B cell (primary cell): Measurements from ENCODE around the gene NIN. TPM values are rescaled to one million over a fixed set of nuclear protein-coding genes. Genes with fewer than 3 reads are reported as not detected.

Experiments
- ATAC-seq: fragments of 200-7000 bp; cut with Tn5 transposase; one replicate; pipeline ENCODE4 v1.10.0; 2021; ENCODE audit warnings: low read depth, mild to moderate bottlenecking, moderate number of reproducible peaks, moderate library complexity
- CTCF ChIA-PET: fragments of 350-600 bp; sonication (Branson Sonifier 250); formaldehyde crosslinking; loops from one replicate; lab custom pipeline; 2021; ENCODE audit warnings: antibody characterized with exemption, inconsistent platforms; lab: Charles Lee
- POLR2A ChIA-PET: fragments of 350-600 bp; sonication (Branson Sonifier 250); formaldehyde crosslinking; loops from one replicate; lab custom pipeline; 2021; ENCODE audit warnings: antibody characterized with exemption; lab: Charles Lee
- DNase-seq: peaks from one replicate; pipeline ENCODE4 v3.0.0; 2013
- H2AFZ ChIP-seq: 2 replicates; pipeline ENCODE4 v1.6.1; 2012; ENCODE audit warnings: mild to moderate bottlenecking, low read depth, low read length; ENCODE audit not compliant: insufficient read depth, poor library complexity, severe bottlenecking
- H3K27ac ChIP-seq, 2 donors: 1 replicate in 1 of 2; 2 replicates in 1 of 2; pipeline ENCODE4 v1.5.1; 2012 to 2013; ENCODE audit warnings: low read length in 2 of 2, mild to moderate bottlenecking in 2 of 2, moderate library complexity in 1 of 2
- H3K27me3 ChIP-seq, 4 experiments: fragments of 200-600 bp in 1 of 4; sonication (generic) in 1 of 4; replicated peaks in 1 of 4; 1 replicate in 2 of 4; 2 replicates in 2 of 4; pipeline versions ENCODE4 v1.6.1 to v1.7.0; 2013 to 2016; ENCODE audit warnings: low read length in 3 of 4, mild to moderate bottlenecking in 2 of 4, mixed read lengths in 1 of 4, moderate library complexity in 1 of 4; ENCODE audit not compliant: insufficient read depth in 4 of 4, control insufficient read depth in 3 of 4; ENCODE audit errors: control extremely low read depth in 1 of 4
- H3K36me3 ChIP-seq, 2 experiments: replicated peaks in 1 of 2; 1 replicate in 1 of 2; 2 replicates in 1 of 2; pipeline versions ENCODE4 v1.6.1 to v1.7.1; 2013; ENCODE audit warnings: low read length in 1 of 2; ENCODE audit not compliant: insufficient read depth in 2 of 2, control insufficient read depth in 1 of 2; ENCODE audit errors: control extremely low read depth in 1 of 2, extremely low read depth in 1 of 2
- H3K4me1 ChIP-seq, 2 donors: fragments of 200-600 bp in 1 of 2; sonication (generic) in 1 of 2; 1 replicate in 1 of 2; 2 replicates in 1 of 2; pipeline versions ENCODE4 v1.5.1 to v1.6.1; 2013 to 2017; ENCODE audit warnings: low read length in 2 of 2; ENCODE audit not compliant: control insufficient read depth in 2 of 2, insufficient read depth in 2 of 2
- H3K4me2 ChIP-seq: replicated peaks from 2 replicates; pipeline ENCODE3; 2012; ENCODE audit warnings: mild to moderate bottlenecking, low read depth, low read length; ENCODE audit not compliant: poor library complexity, severe bottlenecking
- H3K4me3 ChIP-seq, 5 experiments: fragments of 200-600 bp in 1 of 5; sonication (generic) in 1 of 5; 1 replicate in 3 of 5; 2 replicates in 2 of 5; pipeline versions ENCODE4 v1.5.1 to v1.7.0; 2011 to 2016; ENCODE audit warnings: low read length in 4 of 5, mild to moderate bottlenecking in 4 of 5, low read depth in 2 of 5, control low read depth in 1 of 5, moderate library complexity in 1 of 5; ENCODE audit not compliant: insufficient read depth in 1 of 5; ENCODE audit errors: control extremely low read depth in 1 of 5, extremely low read depth in 1 of 5
- H3K79me2 ChIP-seq: fragments of 200-600 bp; sonication (generic); one replicate; pipeline ENCODE4 v1.6.0; 2016; ENCODE audit warnings: low read length; ENCODE audit not compliant: control insufficient read depth, insufficient read depth
- H3K9ac ChIP-seq: fragments of 200-600 bp; sonication (generic); 2 replicates; pipeline ENCODE4 v1.6.1; 2017; ENCODE audit warnings: mild to moderate bottlenecking, low read length, moderate library complexity
- H3K9me3 ChIP-seq, 3 donors: one replicate each; pipeline versions ENCODE4 v1.6.1 to v1.7.1; 2013; ENCODE audit warnings: low read length in 2 of 3; ENCODE audit not compliant: control insufficient read depth in 2 of 3, insufficient read depth in 1 of 3; ENCODE audit errors: control extremely low read depth in 1 of 3
- H4K20me1 ChIP-seq: 2 replicates; pipeline ENCODE4 v1.6.0; 2012; ENCODE audit warnings: mild to moderate bottlenecking, low read length; ENCODE audit not compliant: insufficient read depth, control insufficient read depth, poor library complexity, severe bottlenecking
- H3K27ac Mint-ChIP-seq: one replicate; pipeline ENCODE4 v1.8.0; 2021; ENCODE audit warnings: mixed read lengths
- H3K27me3 Mint-ChIP-seq: one replicate; pipeline ENCODE4 v1.8.0; 2021; ENCODE audit warnings: mixed read lengths
- H3K4me1 Mint-ChIP-seq: one replicate; pipeline ENCODE4 v1.8.0; 2021; ENCODE audit warnings: mixed read lengths
- H3K4me3 Mint-ChIP-seq: one replicate; pipeline ENCODE4 v1.8.0; 2021; ENCODE audit warnings: mixed read lengths
- H3K9me3 Mint-ChIP-seq: one replicate; pipeline ENCODE4 v1.8.0; 2022; ENCODE audit warnings: mixed read lengths; ENCODE audit not compliant: insufficient read depth
- EZH2 ChIP-seq: IDR thresholded peaks from 2 replicates; pipeline ENCODE4 v1.6.1; 2012; ENCODE audit warnings: borderline replicate concordance, low read depth, mild to moderate bottlenecking, moderate library complexity, low read length; ENCODE audit not compliant: insufficient read depth, poor library complexity, severe bottlenecking
- WGBS: methylation state at CpG from one replicate; pipeline ENCODE4 v1.1.5; 2013; ENCODE audit warnings: missing lambda C conversion rate; ENCODE audit not compliant: insufficient coverage; 5-methylcytosine and 5-hydroxymethylcytosine counted together
- intact Hi-C: fragments of 100-400 bp; cut with micrococcal nuclease; formaldehyde crosslinking; loops from one replicate; pipeline ENCODE4 v1.10.0; 2022
- polyA plus RNA-seq: library from polyadenylated mRNA; depleted of rRNA; stranded (reverse); fragments of >200 nt; gene quantifications from 2 replicates; pipeline ENCODE4 v1.2.3, GENCODE V29; 2012
- total RNA-seq, 2 donors: library from RNA; stranded (reverse); fragments of 120-200 nt in 1 of 2; gene quantifications; 1 replicate in 1 of 2; 2 replicates in 1 of 2; pipeline versions ENCODE4 v1.2.3 to v1.2.4, GENCODE V29; 2013 to 2022
- TF ChIP-seq, protein P1 (sequence below): fragments of 200-600 bp; IDR thresholded peaks from one replicate; pipeline ENCODE4 v1.8.0; 2022; ENCODE audit warnings: antibody characterized with exemption, mild to moderate bottlenecking

Gene NIN
- total and polyA plus RNA-seq, 2 donors (not counting 1 experiment from before 2014, with no cell fraction given), result 25.4 to 219 TPM

DNA sequence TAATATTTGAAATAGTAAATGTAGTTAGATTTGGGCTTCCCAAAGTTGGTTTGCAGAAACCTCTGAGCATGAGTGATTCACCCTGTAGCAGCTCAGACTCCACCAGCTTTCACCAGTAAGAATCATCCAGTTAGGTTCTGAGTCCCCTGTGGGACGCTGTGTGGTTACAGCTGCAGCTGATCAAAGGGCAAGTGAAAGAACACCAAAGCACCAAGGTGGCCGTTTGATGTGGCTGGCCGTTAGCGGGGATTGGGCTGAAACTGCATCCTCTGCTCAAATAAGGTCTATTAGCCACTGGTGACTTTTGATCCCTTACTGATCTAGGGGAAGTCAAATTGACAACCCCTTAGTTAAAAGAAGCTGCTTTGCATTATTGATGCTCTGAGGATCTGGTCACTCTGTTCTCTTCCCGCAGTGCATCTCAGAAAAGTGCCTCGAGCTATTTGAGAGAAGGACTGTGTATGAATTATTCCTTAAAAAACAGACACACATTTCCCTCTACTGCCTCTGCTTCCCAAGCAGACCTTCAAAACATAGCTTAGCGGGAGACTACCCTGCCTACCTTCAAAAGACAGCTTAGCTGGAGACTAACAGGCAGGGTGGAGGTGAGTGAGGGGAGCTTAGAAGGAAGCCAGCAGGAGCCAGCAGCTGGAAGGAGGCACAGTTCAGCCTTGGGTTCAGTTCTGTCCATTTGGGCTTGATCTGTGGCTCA, 44.6 kb upstream of the NIN start:
- H3K4me1 Mint-ChIP-seq, result peaks cover 28% of the 10 kb centered on the region
- Histone ChIP-seq H3K4me2 (peak overlapping the region; percentile 44), H3K9ac (no peak overlapping the region), H4K20me1 (no peaks in the 10 kb centered on the region), H3K4me1 (peaks cover 22% of the 10 kb centered on the region in 2 donors), H3K27ac (no peak overlapping the region), H3K9me3 (no peaks in the 10 kb centered on the region), H3K36me3 (no peaks in the 10 kb centered on the region), H3K79me2 (no peaks in the 10 kb centered on the region), H3K27me3 (peaks cover 0 to 19% (median 9%) of the 10 kb centered on the region in 4 experiments), H2AFZ (peak overlapping the region; percentile 51), H3K4me3 (no peak overlapping the region)
- H3K9me3 Mint-ChIP-seq, result no peaks in the 10 kb centered on the region
- H3K27me3 Mint-ChIP-seq, result peaks cover 40% of the 10 kb centered on the region
- POLR2A ChIA-PET, result interaction anchor here (1.1 kb wide), 1 partner anchor 9 kb away, joined by 3 read pairs; no protein-coding TSS in a partner anchor
- ATAC-seq (peak; percentile 92), DNase-seq (peak; percentile 47)
- CTCF ChIA-PET, result interaction anchor here (0.9 to 1.9 kb wide), 4 partner anchors 10 to 98 kb away, joined by 3 to 12 read pairs (median 5); no protein-coding TSS in a partner anchor
- no peak overlapping the region for H3K27ac Mint-ChIP-seq
- 5% methylated on average over 4 of the region's 7 CpGs for WGBS
- TF ChIP-seq, protein P1, sequence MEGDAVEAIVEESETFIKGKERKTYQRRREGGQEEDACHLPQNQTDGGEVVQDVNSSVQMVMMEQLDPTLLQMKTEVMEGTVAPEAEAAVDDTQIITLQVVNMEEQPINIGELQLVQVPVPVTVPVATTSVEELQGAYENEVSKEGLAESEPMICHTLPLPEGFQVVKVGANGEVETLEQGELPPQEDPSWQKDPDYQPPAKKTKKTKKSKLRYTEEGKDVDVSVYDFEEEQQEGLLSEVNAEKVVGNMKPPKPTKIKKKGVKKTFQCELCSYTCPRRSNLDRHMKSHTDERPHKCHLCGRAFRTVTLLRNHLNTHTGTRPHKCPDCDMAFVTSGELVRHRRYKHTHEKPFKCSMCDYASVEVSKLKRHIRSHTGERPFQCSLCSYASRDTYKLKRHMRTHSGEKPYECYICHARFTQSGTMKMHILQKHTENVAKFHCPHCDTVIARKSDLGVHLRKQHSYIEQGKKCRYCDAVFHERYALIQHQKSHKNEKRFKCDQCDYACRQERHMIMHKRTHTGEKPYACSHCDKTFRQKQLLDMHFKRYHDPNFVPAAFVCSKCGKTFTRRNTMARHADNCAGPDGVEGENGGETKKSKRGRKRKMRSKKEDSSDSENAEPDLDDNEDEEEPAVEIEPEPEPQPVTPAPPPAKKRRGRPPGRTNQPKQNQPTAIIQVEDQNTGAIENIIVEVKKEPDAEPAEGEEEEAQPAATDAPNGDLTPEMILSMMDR, result no peak
- TF ChIP-seq EZH2, result no peak
- H3K4me3 Mint-ChIP-seq, result no peak overlapping the region
- intact Hi-C loops, result no loop called here

GRCh38 chr14:50874757-50875156, 43.8 kb upstream of the NIN start:
- no peaks in the 10 kb centered on the region for H3K79me2 ChIP-seq
- WGBS, result no CpG with 5 or more reads among the region's 2 CpGs
- Mint-ChIP-seq H3K4me3 (peak overlapping the region; percentile 1), H3K9me3 (no peaks in the 10 kb centered on the region), H3K4me1 (peaks cover 28% of the 10 kb centered on the region), H3K27ac (no peak overlapping the region), H3K27me3 (peaks cover 47% of the 10 kb centered on the region)
- H3K27me3 ChIP-seq, result peaks cover 0 to 26% (median 15%) of the 10 kb centered on the region in 4 experiments
- TF ChIP-seq, protein P1, result no peak
- no peak for TF ChIP-seq EZH2
- POLR2A ChIA-PET, result interaction anchor here (1.1 kb wide), 1 partner anchor 10 kb away, joined by 3 read pairs; no protein-coding TSS in a partner anchor
- no peaks in the 10 kb centered on the region for H3K9me3 ChIP-seq
- DNase-seq (no peak), ATAC-seq (no peak)
- H3K27ac ChIP-seq, result no peak overlapping the region
- no peaks in the 10 kb centered on the region for H4K20me1 ChIP-seq
- no peaks in the 10 kb centered on the region for H3K36me3 ChIP-seq
- CTCF ChIA-PET, result interaction anchor here (0.9 to 1.9 kb wide), 4 partner anchors 9 to 97 kb away, joined by 3 to 12 read pairs (median 5); no protein-coding TSS in a partner anchor
- intact Hi-C loops, result no loop called here
- H2AFZ ChIP-seq, result peak overlapping the region; percentile 51
- no peak overlapping the region for H3K9ac ChIP-seq
- H3K4me3 ChIP-seq, result no peak overlapping the region
- peaks cover 22% of the 10 kb centered on the region in 2 donors for H3K4me1 ChIP-seq
- peak overlapping the region; percentile 44 for H3K4me2 ChIP-seq
